Vagina (tissue), 2 donors: Measurements from ENCODE around the gene SLC1A4.

Experiments
- CTCF ChIP-seq, 3 experiments: fragments of 450-650 bp in 2 of 3; fragments of 200-600 bp in 1 of 3; sonication (generic) in 1 of 3; IDR thresholded peaks; one replicate each; pipeline ENCODE4 v1.5.1; 2017 to 2019; ENCODE audit warnings: antibody characterized with exemption in 3 of 3, mild to moderate bottlenecking in 2 of 3, moderate library complexity in 2 of 3
- POLR2A ChIP-seq, 2 donors: fragments of 450-650 bp; IDR thresholded peaks; one replicate each; pipeline ENCODE4 v1.6.1; 2017; ENCODE audit warnings: antibody characterized with exemption in 2 of 2, mild to moderate bottlenecking in 2 of 2, moderate library complexity in 2 of 2
- POLR2AphosphoS5 ChIP-seq, 2 donors: sonication (generic); formaldehyde crosslinking; IDR thresholded peaks; one replicate each; pipeline ENCODE4 v1.9.0; 2017; ENCODE audit warnings: antibody characterized with exemption in 2 of 2, mild to moderate bottlenecking in 2 of 2, low read depth in 1 of 2; ENCODE audit not compliant: insufficient read depth in 1 of 2

- TF ChIP-seq CTCF (IDR thresholded peaks at IDR 0.05), result no peak
- no peak for TF ChIP-seq POLR2A (IDR thresholded peaks at IDR 0.05)
- TF ChIP-seq POLR2AphosphoS5 (IDR thresholded peaks at IDR 0.05; ENCODE audit: insufficient read depth in 1 of 2, low read depth in 1 of 2), result no peak
These were observed 5.8 kb downstream of the SLC1A4 start for GRCh38 chr2:64995041-64995440.
